Naive thymus-derived CD8-positive, alpha-beta T cell (primary cell): ENCODE data around the gene TIMM29. TPM values are rescaled to one million over a fixed set of nuclear protein-coding genes. Genes with fewer than 3 reads are reported as not detected.

Experiments
- ATAC-seq, 2 donors: fragments of 150-1000 bp; cut with Tn5 transposase in 1 of 2; sonication (Bioruptor Pico), chemical (Tn5 transposase) in 1 of 2; 1 replicate in 1 of 2; 2 replicates in 1 of 2; pipeline ENCODE4 v1.10.0; 2021; ENCODE audit warnings: mild to moderate bottlenecking in 2 of 2, moderate library complexity in 2 of 2
- POLR2A ChIA-PET: fragments of 350-600 bp; sonication (Branson Sonifier 250); formaldehyde crosslinking; loops from one replicate; lab custom pipeline; 2021; ENCODE audit warnings: antibody characterized with exemption; lab: Charles Lee
- DNase-seq, 10 donors: peaks; one replicate each; pipeline versions ENCODE4 v3.0.0 to v3.0.0-alpha.2; 2020 to 2022
- H3K27ac Mint-ChIP-seq, 10 donors: one replicate each; pipeline ENCODE4 v1.8.0; 2020 to 2022; ENCODE audit warnings: mild to moderate bottlenecking in 10 of 10, mixed read lengths in 10 of 10, moderate library complexity in 4 of 10, inconsistent platforms in 1 of 10
- H3K27me3 Mint-ChIP-seq, 5 donors: one replicate each; pipeline ENCODE4 v1.8.0; 2021 to 2022; ENCODE audit warnings: mixed read lengths in 5 of 5
- H3K36me3 Mint-ChIP-seq, 3 donors: one replicate each; pipeline ENCODE4 v1.8.0; 2020 to 2022; ENCODE audit warnings: mixed read lengths in 3 of 3, mild to moderate bottlenecking in 2 of 3, inconsistent platforms in 1 of 3
- H3K4me1 Mint-ChIP-seq, 4 donors: one replicate each; pipeline ENCODE4 v1.8.0; 2021 to 2022; ENCODE audit warnings: mixed read lengths in 4 of 4
- H3K4me3 Mint-ChIP-seq, 10 donors: one replicate each; pipeline ENCODE4 v1.8.0; 2020 to 2022; ENCODE audit warnings: mild to moderate bottlenecking in 10 of 10, mixed read lengths in 10 of 10, moderate library complexity in 6 of 10, inconsistent platforms in 1 of 10
- H3K9me3 Mint-ChIP-seq, 9 donors: one replicate each; pipeline ENCODE4 v1.8.0; 2020 to 2022; ENCODE audit warnings: mixed read lengths in 9 of 9, mild to moderate bottlenecking in 3 of 9, inconsistent platforms in 1 of 9, moderate library complexity in 1 of 9
- polyA plus RNA-seq, 3 donors: library from polyadenylated mRNA; unstranded; fragments of 300-500 nt; fragmentation: Illumina TruSeq; gene quantifications; one replicate each; pipeline ENCODE4 v1.2.3, GENCODE V29; 2021
- total RNA-seq, 8 experiments: library from RNA in 2 of 8; stranded (reverse) in 2 of 8; gene quantifications; one replicate each; pipeline ENCODE4 v1.2.3 and lab custom pipeline; 2021 to 2026

The TIMM29 gene
- total and polyA plus RNA-seq, 5 experiments from 2014 or later, result 23.8 to 40.9 (median 32.9) TPM

DNA sequence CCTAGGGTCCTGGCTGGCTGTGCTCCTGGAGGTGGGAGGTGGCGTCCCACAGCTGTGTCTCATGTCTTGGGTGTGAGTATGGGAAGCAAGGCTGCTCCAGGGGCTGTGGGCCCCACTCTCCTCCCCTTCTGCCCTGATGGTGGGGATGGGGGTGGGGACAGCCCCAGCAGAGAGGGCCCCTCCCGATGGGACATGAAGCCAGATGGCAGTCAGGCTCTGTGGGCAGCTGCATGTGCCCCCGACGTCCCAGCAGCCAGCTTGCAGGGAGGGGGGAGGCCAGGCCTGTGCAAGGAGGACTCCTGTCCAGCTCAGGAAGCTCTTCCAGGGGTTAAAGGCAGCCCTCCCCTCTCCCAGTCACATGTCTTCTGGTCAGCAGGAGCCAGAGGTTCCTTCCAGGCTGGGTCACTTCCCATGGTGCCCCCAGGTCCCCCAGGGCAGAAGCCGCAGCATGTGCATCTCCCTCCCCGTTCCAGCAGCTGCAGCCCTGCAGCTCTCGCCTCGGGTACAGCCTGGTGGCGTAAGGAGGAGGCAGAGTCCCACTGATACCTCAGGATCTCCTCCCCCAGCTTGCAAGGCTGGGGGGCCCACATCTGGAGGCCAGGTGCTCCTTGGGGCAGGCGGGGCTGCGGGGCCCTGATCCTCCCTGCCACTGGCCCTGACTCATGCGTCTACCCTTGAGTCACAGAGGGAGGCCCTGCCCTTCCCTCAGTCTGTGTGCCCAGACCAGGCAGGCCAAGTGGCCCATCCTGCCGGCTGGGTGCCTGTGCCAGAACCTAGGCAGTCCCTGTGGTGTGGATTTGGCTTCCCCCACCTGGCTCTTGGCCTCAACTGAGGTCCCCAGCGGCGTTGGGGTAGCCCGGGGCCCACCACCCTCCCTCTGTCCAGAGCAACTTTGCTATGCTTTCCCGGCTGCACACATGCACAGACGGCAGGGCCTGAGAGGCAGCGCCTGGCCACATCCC, 13.2 kb upstream of the TIMM29 start:
- DNase-seq, result no peak
- no peaks in the 10 kb centered on the region for H3K9me3 Mint-ChIP-seq
- no peak for ATAC-seq
- peaks cover 0 to 35% (median 6%) of the 10 kb centered on the region in 3 donors for H3K36me3 Mint-ChIP-seq
- no peak overlapping the region for H3K27ac Mint-ChIP-seq
- POLR2A ChIA-PET, result interaction anchor here (0.6 kb wide), 1 partner anchor 428 kb away, joined by 3 read pairs; no protein-coding TSS in a partner anchor
- H3K27me3 Mint-ChIP-seq, result no peaks in the 10 kb centered on the region
- no peaks in the 10 kb centered on the region for H3K4me1 Mint-ChIP-seq
- no peak overlapping the region for H3K4me3 Mint-ChIP-seq

DNA sequence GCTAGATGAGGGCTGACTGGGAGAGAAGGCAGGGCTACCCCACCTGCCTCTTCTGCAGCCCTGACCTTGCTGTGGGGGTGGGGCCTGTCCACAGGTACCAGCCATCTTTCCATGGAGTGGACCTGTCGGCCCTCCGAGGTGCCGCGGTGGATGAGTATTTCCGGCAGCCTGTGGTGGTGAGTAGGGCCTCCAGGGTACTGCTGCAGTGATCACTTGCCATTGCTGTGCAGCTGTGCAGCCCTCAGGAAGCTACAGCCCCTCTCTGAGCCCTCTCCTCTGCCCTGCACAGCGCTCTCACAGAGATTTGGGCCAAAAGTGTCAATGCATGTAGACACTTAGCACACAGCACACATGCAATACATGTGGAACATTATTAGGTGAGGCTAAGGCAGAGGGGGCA, 12.0 kb upstream of the TIMM29 start:
- H3K4me1 Mint-ChIP-seq, result no peaks in the 10 kb centered on the region
- POLR2A ChIA-PET, result no interaction called here
- H3K36me3 Mint-ChIP-seq, result peaks cover 0 to 39% (median 6%) of the 10 kb centered on the region in 3 donors
- ATAC-seq, result no peak
- no peak overlapping the region for H3K4me3 Mint-ChIP-seq
- no peaks in the 10 kb centered on the region for H3K9me3 Mint-ChIP-seq
- H3K27me3 Mint-ChIP-seq, result no peaks in the 10 kb centered on the region
- no peak overlapping the region for H3K27ac Mint-ChIP-seq
- DNase-seq, result no peak

DNA sequence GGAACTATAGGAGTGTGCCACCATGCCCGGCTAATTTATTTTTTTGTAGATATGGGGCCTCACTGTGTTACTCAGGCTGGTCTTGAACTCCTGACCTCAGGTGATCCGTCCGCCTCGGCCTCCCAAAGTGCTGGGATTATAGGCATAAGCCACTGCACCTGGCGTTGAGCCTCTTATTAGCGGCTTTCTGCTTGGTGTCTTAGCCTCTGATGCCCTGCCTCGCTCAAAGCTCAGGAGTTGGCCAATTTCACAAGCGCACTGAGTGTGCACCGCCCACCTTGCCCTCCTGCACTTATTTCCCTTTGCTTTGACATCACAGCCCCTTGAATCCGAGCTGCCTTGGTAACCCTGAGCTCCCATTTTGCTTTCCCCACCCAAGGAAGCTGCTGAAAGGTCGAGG, 10.3 kb upstream of the TIMM29 start:
- POLR2A ChIA-PET, result no interaction called here
- H3K9me3 Mint-ChIP-seq, result no peaks in the 10 kb centered on the region
- no peaks in the 10 kb centered on the region for H3K27me3 Mint-ChIP-seq
- no peaks in the 10 kb centered on the region for H3K4me1 Mint-ChIP-seq
- DNase-seq (no peak), ATAC-seq (no peak)
- no peak overlapping the region for H3K4me3 Mint-ChIP-seq
- peak overlapping the region in 2 of 10 donors; percentile 34 to 65 for H3K27ac Mint-ChIP-seq
- peaks cover 0 to 37% (median 2%) of the 10 kb centered on the region in 3 donors for H3K36me3 Mint-ChIP-seq

DNA sequence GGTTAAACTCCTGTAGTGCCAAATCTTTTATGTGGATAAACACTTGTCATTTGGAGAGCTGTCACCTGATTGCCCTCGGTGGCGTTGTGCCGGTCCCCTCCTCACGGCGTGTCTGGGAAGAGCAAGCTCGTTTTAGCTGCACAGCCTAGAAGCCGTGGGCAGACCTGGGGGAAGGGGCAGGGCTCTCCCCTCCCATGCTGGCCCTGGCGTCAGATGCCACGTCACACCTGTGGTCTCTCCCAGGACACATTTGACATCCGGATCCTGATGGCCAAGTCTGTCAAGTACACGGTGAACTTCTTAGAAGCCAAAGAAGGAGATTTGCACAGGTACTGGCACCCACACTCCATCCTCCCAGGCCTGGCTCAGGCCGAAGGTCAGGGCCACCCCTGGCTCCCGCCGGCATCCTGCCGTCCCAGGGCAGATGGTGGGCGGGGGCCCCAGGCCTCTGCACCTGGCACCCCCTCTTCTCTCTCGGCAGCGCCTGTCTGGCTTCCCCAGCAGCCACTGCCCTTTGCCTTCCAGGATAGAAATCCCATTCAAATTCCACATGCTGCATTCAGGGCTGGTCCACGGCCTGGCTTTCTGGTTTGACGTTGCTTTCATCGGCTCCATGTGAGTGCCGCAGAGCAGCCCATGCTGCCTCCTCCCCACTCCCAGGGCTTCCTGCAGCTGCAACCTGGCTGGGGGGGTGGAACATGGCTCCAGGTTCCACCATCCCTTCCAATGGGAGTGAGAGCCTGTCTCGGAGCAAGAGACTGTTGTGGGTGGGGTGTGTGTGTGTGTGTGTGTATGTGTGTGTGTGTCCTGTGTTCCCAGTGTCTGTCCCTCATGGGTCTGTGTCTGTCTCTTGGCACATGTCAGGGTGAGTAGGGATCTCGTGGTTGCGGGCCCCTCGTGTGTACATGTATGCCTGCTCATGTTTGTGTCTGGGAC, 9.0 kb upstream of the TIMM29 start:
- Mint-ChIP-seq H3K27ac (peak overlapping the region in 3 of 10 donors; percentile 33 to 66 (median 61)), H3K36me3 (peaks cover 0 to 39% (median 2%) of the 10 kb centered on the region in 3 donors), H3K9me3 (no peaks in the 10 kb centered on the region), H3K27me3 (no peaks in the 10 kb centered on the region), H3K4me3 (no peak overlapping the region), H3K4me1 (peaks cover 0 to 4% (median under 1%) of the 10 kb centered on the region in 4 donors)
- DNase-seq (no peak), ATAC-seq (no peak)
- POLR2A ChIA-PET, result no interaction called here

DNA sequence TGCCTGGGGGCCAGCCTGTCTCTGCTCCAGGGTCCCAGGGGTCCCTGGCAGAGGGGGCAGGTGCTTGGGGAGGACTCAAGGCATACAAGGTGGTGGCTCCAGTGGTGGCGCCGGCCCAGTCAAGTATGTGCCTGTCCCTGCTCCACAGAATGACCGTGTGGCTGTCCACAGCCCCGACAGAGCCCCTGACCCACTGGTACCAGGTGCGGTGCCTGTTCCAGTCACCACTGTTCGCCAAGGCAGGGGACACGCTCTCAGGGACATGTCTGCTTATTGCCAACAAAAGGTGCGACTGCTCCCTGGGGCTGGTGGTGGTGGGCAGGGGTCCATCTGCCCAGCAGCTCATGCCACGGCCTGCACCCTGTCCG, 8.3 kb upstream of the TIMM29 start:
- ATAC-seq (no peak), DNase-seq (no peak)
- POLR2A ChIA-PET, result no interaction called here
- H3K4me3 Mint-ChIP-seq, result no peak overlapping the region
- H3K27me3 Mint-ChIP-seq, result no peaks in the 10 kb centered on the region
- H3K9me3 Mint-ChIP-seq, result no peaks in the 10 kb centered on the region
- peaks cover 0 to 44% (median 2%) of the 10 kb centered on the region in 3 donors for H3K36me3 Mint-ChIP-seq
- peak overlapping the region in 2 of 10 donors; percentile 33 to 66 for H3K27ac Mint-ChIP-seq
- peaks cover 0 to 5% (median 1%) of the 10 kb centered on the region in 4 donors for H3K4me1 Mint-ChIP-seq

DNA sequence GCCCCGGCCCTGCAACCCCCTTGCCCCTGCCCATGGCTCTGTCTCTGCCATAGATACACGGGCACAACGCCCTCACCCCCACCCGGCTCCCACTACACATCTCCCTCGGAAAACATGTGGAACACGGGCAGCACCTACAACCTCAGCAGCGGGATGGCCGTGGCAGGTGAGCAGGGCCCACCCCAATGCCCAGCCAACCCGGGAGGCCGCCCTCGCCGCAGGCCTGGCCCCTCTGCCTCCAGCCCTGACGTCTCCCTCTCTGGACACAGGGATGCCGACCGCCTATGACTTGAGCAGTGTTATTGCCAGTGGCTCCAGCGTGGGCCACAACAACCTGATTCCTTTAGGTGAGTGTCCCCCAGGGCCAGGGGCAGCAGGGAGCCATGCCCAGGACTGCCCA, 7.8 kb upstream of the TIMM29 start:
- POLR2A ChIA-PET, result no interaction called here
- no peak for DNase-seq
- Mint-ChIP-seq H3K4me3 (no peak overlapping the region), H3K27ac (no peak overlapping the region), H3K9me3 (no peaks in the 10 kb centered on the region), H3K27me3 (no peaks in the 10 kb centered on the region), H3K36me3 (peaks cover 0 to 48% (median 2%) of the 10 kb centered on the region in 3 donors), H3K4me1 (peaks cover 0 to 5% (median 1%) of the 10 kb centered on the region in 4 donors)
- no peak for ATAC-seq

DNA sequence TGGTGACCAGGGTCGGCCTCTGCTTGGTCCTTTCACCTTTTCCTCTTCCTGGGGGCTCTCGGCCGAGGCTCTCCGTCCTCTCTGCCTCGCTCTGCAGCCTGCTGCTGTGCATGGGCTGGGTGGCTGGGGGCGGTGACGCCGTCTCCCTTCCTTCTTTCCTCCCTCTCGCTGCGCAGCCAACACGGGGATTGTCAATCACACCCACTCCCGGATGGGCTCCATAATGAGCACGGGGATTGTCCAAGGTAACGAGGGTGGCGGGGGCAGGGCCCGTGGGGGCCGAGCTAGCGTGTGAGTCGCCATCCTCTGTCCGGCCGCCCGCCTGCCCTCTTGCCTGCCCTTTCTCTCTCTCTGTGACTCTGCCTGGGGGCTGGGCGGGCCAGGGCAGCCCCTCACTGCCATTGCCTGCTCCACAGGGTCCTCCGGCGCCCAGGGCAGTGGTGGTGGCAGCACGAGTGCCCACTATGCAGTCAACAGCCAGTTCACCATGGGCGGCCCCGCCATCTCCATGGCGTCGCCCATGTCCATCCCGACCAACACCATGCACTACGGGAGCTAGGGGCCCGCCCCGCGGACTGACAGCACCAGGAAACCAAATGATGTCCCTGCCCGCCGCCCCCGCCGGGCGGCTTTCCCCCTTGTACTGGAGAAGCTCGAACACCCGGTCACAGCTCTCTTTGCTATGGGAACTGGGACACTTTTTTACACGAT, 7.3 kb upstream of the TIMM29 start:
- peaks cover 0 to 50% (median 2%) of the 10 kb centered on the region in 3 donors for H3K36me3 Mint-ChIP-seq
- no peaks in the 10 kb centered on the region for H3K27me3 Mint-ChIP-seq
- DNase-seq, result no peak
- no peak overlapping the region for H3K27ac Mint-ChIP-seq
- ATAC-seq, result no peak
- H3K4me3 Mint-ChIP-seq, result no peak overlapping the region
- POLR2A ChIA-PET, result interaction anchor here (0.6 kb wide), 1 partner anchor 11 kb away, joined by 5 read pairs; no protein-coding TSS in a partner anchor
- H3K9me3 Mint-ChIP-seq, result no peaks in the 10 kb centered on the region
- H3K4me1 Mint-ChIP-seq, result peaks cover 0 to 5% (median 1%) of the 10 kb centered on the region in 4 donors

DNA sequence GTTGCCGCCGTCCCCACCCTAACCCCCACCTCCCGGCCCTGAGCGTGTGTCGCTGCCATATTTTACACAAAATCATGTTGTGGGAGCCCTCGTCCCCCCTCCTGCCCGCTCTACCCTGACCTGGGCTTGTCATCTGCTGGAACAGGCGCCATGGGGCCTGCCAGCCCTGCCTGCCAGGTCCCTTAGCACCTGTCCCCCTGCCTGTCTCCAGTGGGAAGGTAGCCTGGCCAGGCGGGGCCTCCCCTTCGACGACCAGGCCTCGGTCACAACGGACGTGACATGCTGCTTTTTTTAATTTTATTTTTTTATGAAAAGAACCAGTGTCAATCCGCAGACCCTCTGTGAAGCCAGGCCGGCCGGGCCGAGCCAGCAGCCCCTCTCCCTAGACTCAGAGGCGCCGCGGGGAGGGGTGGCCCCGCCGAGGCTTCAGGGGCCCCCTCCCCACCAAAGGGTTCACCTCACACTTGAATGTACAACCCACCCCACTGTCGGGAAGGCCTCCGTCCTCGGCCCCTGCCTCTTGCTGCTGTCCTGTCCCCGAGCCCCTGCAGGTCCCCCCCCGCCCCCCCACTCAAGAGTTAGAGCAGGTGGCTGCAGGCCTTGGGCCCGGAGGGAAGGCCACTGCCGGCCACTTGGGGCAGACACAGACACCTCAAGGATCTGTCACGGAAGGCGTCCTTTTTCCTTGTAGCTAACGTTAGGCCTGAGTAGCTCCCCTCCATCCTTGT, 6.5 kb upstream of the TIMM29 start:
- Mint-ChIP-seq H3K36me3 (peaks cover 0 to 48% (median 2%) of the 10 kb centered on the region in 3 donors), H3K27ac (no peak overlapping the region), H3K4me3 (no peak overlapping the region), H3K27me3 (no peaks in the 10 kb centered on the region), H3K4me1 (peaks cover under 1 to 5% (median 2%) of the 10 kb centered on the region in 4 donors), H3K9me3 (no peaks in the 10 kb centered on the region)
- POLR2A ChIA-PET, result interaction anchor here (0.6 kb wide), 1 partner anchor 10 kb away, joined by 5 read pairs; no protein-coding TSS in a partner anchor
- DNase-seq (no peak), ATAC-seq (no peak)

DNA sequence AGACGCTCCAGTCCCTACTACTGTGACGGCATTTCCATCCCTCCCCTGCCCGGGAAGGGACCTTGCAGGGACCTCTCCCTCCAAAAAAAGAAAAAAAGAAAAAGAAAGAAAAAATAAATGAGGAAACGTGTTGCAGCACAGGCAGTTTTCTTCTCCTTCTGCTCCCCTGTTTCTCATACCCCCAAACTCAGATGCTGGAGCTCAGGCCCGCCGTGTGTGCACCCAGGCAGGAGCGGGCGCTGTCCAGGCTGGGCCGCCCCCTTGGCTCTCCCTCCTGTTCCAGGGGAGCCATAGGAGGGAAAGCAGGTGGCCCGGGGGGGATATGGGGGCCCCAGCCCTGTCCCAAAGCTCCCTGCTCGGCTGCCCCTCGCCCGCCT, 6.0 kb upstream of the TIMM29 start:
- no peak overlapping the region for H3K27ac Mint-ChIP-seq
- H3K4me3 Mint-ChIP-seq, result no peak overlapping the region
- H3K9me3 Mint-ChIP-seq, result no peaks in the 10 kb centered on the region
- peaks cover 0 to 48% (median 2%) of the 10 kb centered on the region in 3 donors for H3K36me3 Mint-ChIP-seq
- H3K4me1 Mint-ChIP-seq, result peaks cover 6 to 9% (median 7%) of the 10 kb centered on the region in 4 donors
- no peaks in the 10 kb centered on the region for H3K27me3 Mint-ChIP-seq
- POLR2A ChIA-PET, result no interaction called here
- no peak for DNase-seq
- no peak for ATAC-seq

DNA sequence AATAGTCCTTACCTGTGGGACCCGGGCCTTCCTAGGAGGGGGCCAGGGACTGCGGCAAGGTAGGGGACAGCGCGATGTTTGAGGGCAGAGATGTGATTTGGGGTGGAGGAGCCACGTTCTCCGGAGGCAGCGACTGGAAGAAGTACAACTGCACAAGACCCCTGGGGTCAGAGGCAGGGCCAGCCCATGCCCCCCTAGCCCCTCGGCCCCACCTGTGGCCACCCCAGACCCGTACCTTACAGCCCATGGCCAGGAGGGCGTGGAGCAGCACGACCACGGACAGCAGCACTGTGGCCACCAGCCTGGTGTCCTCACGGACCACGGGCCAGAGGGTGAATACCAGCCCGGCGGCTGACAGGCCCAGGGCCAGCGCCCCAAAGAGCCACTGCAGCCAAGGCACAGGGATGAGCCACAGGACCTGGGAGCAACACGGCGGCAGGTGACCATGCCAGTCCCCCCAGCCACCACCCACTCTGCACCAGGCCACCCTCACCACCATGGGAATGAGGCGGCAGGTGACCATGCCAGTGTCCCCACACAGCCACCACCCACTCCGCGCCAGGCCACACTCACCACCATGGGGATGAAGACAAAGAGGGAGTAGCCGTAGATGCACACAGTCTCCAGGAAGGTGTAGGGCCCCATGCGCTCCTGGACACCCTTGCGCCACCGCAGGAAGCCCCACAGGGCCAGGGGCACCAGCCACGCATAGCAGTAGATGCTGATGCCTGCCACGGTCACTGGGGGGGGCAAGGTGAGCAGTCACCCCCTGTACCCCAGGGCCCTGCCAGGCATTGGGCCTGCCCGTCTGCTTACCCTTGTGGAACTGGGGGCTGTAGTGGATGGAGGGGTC, 5.1 kb upstream of the TIMM29 start:
- no peak overlapping the region for H3K27ac Mint-ChIP-seq
- H3K27me3 Mint-ChIP-seq, result no peaks in the 10 kb centered on the region
- ATAC-seq, result no peak
- peaks cover 11 to 14% (median 12%) of the 10 kb centered on the region in 4 donors for H3K4me1 Mint-ChIP-seq
- H3K36me3 Mint-ChIP-seq, result peaks cover 0 to 48% (median under 1%) of the 10 kb centered on the region in 3 donors
- POLR2A ChIA-PET, result no interaction called here
- no peak for DNase-seq
- H3K4me3 Mint-ChIP-seq, result peak overlapping the region in 1 of 10 donors; percentile 29
- H3K9me3 Mint-ChIP-seq, result no peaks in the 10 kb centered on the region

DNA sequence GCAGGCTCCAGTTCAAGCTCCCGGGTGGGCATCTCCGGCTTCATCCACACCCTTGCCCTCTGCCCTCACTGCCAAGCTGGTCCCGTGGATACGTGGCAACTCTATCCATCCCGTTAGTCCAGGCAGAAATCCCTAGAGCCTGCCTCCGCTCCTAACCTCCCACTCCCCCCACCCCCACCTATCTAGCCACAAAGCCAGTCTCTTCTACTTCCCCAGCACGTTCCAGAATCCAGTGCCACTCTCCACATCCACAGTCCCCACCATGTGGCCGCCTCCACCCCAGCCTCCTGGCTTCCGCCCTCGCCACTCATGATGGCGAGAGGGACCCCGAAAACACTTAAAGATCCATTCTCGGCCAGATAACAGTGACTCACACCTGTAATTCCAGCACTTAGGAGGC, 4.0 kb upstream of the TIMM29 start:
- H3K27ac Mint-ChIP-seq, result peak overlapping the region in 2 of 10 donors; percentile 22 to 56
- peaks cover 15 to 17% (median 16%) of the 10 kb centered on the region in 4 donors for H3K4me1 Mint-ChIP-seq
- H3K36me3 Mint-ChIP-seq, result peaks cover 0 to 39% (median 0%) of the 10 kb centered on the region in 3 donors
- H3K27me3 Mint-ChIP-seq, result no peaks in the 10 kb centered on the region
- H3K4me3 Mint-ChIP-seq, result peak overlapping the region in 1 of 10 donors; percentile 54
- POLR2A ChIA-PET, result no interaction called here
- DNase-seq (no peak), ATAC-seq (no peak)
- no peaks in the 10 kb centered on the region for H3K9me3 Mint-ChIP-seq
